GM20431 (cell line): ENCODE data around the gene ZNRF3.

ENCODE experiments used
- in situ Hi-C: fragments of 300-500 bp; cut with MseI, MboI; formaldehyde crosslinking; loops from one replicate; pipeline ENCODE4 v1.15.0; 2020; ENCODE audit warnings: low sequenced_read_pairs; ENCODE audit not compliant: unreplicated experiment

Gene ZNRF3

GRCh38 chr22:29022101-29022817 lies 138.9 kb downstream of the ZNRF3 start:
- in situ Hi-C loops = no loop called here

GRCh38 chr22:29023172-29023796 lies 139.9 kb downstream of the ZNRF3 start:
- in situ Hi-C loops = no loop called here

DNA sequence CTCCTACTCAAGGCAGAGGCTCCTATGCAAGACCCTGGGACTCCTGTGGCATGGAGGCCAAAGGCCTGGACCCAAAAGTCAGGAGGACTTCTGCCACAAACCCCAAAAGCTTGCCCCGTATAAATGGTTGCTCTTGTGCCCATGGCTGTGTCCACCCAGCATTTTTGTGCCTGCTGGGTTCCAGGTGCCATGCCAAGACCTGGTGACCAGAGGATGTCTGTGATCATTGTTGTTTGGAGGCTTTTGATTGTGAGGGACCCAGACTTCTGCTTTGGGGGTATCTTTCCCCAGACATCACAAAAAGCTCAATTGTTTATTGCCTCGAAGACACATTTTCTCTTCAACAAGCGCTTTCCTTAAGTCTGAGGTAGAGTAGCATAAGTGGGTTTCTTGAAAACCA lies 143.2 kb downstream of the ZNRF3 start:
- in situ Hi-C loops = loop anchor here (25.0 kb wide), 1 partner anchor 414 kb away; no protein-coding TSS in a partner anchor

DNA sequence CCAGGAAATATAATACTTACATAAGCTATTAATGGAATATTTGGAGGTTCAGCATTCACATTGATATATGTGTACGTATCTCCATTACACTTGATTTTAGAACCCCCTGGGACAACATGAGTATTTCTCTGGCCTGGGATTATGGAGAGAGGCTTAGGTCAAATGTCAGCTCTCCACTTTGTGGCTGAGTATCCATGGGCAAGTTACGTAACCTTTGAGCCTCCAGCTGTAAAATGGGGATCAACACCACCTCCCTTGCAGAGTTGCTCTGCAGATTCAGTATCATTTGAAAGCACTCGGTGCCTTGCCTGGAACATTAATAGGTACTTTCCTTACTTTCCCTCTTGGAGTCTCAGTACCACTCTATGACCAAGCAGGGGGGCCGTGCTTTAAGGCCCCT lies 145.1 kb downstream of the ZNRF3 start:
- in situ Hi-C loops = loop anchor here (25.0 kb wide), 1 partner anchor 416 kb away; no protein-coding TSS in a partner anchor

- in situ Hi-C loops = loop anchor here (25.0 kb wide), 1 partner anchor 417 kb away; no protein-coding TSS in a partner anchor
These were observed 146.0 kb downstream of the ZNRF3 start for GRCh38 chr22:29029202-29030000.

GRCh38 chr22:29030016-29030617 lies 146.7 kb downstream of the ZNRF3 start:
- in situ Hi-C loops = loop anchor here (25.0 kb wide), 1 partner anchor 418 kb away; no protein-coding TSS in a partner anchor

GRCh38 chr22:29030618-29031226 lies 147.3 kb downstream of the ZNRF3 start:
- in situ Hi-C loops = loop anchor here (25.0 kb wide), 1 partner anchor 418 kb away; no protein-coding TSS in a partner anchor

DNA sequence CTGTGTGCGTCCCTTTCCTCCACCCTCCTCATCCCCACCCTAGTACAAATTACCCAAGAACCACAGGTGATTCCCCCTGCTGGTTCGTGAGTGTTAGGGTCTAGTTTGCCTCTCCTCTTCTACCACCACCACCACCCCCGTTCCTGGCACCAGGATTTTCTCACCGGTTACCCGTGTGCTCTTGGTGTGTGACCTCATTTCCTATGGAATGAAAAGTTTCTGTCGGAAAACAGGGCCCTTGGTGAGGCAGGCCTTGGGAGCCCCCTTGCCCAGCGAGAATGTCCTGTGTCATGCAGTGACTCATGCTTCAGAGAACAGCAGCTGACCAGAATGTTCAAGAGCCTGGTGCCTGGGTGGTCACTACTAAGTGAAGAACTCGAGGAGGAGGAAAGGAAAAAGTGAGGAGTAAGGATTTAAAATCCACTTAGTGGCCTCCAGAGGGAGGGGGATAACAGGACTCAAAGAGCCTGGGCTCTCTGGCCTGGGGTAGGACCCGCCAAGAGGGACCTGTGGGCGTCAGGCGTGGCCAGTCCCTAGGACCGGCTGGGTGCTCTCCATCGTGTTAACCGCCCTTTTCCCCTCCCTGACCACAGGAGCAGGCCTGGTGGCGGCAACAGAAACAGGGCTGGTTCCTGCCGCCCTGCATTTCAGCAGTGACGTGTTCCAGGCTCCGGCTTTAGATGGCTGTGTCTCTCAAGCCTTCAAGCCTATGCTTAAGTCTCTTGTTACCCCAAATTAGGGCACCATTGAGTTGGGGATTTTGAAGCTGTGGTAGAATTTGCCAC lies 148.0 kb downstream of the ZNRF3 start:
- in situ Hi-C loops = loop anchor here (25.0 kb wide), 1 partner anchor 419 kb away; no protein-coding TSS in a partner anchor

GRCh38 chr22:29032014-29032475 lies 148.7 kb downstream of the ZNRF3 start:
- in situ Hi-C loops = loop anchor here (25.0 kb wide), 1 partner anchor 420 kb away; no protein-coding TSS in a partner anchor

DNA sequence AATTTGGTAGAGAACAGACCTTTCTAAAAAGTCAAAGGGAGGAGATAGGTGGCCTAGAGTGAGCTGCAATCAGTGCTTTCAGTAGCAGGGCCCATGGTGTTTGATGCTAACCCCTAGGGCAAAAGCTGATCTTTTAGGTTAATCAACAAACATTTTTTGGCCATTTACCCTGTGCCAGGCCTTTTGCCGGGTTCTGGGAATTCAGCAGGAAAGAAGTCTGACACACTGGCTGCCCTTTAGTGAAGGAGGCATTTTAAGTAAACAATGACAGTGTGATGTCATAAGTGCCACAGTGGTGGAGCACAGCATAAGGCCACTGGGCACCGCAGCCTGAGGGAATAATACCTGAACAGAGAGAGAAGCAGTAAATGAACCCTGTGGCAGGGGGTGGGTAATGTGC lies 149.2 kb downstream of the ZNRF3 start:
- in situ Hi-C loops = loop anchor here (25.0 kb wide), 1 partner anchor 420 kb away; no protein-coding TSS in a partner anchor

DNA sequence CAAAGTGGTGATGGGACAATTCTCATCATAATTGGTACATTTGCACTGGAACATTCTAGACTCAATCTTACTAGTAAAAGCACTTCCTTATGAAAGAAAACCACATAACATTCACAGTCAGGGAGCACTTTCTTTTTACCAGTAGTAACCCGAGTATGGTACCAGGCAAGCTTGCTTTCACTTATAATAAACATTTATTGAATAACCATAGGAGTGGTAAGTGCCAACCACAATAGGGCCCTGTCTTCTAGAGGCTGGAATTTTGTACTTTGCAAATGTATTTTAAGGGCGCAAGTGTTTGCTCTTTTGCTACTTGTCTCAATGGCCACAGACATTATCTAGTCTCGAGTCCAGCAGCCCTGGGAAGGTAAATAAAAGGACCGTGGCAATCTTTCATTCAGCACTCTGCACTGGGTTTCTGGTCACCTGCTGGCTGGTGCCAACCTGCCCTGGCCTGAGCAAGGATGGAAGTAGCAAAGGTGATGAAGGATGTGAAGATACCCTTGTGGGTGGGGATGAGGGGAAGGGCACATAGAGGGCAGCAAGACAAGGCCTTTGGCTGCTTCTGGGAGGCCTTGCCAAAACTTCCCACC lies 154.1 kb downstream of the ZNRF3 start:
- in situ Hi-C loops = loop anchor here (5.0 to 25.0 kb wide), 2 partner anchors 180 to 425 kb away; no protein-coding TSS in a partner anchor

GRCh38 chr22:29039148-29039547 lies 155.8 kb downstream of the ZNRF3 start:
- in situ Hi-C loops = loop anchor here (5.0 to 25.0 kb wide), 2 partner anchors 182 to 427 kb away; no protein-coding TSS in a partner anchor

DNA sequence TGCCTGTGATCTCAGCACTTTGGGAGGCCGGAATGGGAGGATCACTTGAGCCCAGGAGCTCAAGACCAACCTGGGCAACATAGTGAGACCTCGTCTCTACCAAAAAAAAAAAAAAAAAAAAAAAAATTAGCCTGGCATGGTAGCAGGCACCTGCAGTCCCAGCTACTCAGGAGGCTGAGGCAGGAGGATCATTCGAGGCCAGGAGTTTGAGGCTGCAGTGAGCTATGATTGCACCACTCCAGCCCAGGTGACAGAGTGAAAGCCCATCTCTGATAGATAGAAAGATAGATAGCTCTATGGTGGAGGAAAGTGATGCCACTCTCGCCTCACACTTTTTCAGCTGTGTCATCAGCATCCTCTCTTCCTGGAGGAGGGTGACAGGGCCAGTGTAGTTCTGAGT lies 156.3 kb downstream of the ZNRF3 start:
- in situ Hi-C loops = loop anchor here (5.0 to 25.0 kb wide), 2 partner anchors 182 to 427 kb away; no protein-coding TSS in a partner anchor

DNA sequence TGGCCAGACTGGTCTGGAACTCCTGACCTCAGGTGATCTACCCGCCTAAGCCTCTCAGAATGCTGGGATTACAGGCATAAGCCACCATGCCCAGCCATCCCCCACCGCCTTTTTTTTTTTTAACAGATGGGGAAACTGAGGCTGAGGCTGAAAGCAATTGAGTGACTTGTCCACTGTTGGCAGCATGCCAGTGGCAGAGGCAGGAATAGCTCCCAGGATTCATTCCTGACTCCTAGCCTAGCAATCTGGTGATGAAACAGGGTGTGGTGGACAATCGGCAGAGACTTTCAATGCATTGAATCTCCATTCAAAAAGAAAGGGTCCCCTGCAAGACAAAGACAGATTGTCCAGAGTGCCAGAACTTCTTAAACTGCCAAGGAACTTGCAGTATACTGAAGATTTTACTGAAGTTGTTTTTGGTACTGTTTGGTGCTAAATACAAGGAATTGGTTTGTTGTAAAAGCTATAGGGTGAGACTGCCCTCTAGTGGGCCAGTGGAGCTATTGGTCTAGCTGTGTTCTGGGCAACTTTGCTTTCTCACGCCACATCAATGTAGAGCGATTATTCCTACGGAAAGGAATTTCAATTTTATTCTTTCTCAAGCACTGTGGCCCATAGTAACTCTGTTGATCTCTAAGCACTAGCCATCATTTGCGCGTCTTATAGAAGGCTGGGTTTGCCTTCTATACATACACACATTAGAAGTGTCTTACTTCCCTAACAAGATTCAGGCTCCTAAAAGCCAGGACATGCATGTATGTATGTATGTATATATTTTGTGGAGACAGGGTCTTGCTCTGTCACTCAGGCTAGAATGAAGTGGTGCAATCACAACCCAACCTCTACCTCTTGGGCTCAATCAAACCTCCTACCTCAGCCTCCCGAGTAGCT lies 157.3 kb downstream of the ZNRF3 start:
- in situ Hi-C loops = loop anchor here (25.0 kb wide), 1 partner anchor 428 kb away; no protein-coding TSS in a partner anchor

GRCh38 chr22:29041408-29041807 lies 158.0 kb downstream of the ZNRF3 start:
- in situ Hi-C loops = loop anchor here (25.0 kb wide), 1 partner anchor 429 kb away; no protein-coding TSS in a partner anchor

DNA sequence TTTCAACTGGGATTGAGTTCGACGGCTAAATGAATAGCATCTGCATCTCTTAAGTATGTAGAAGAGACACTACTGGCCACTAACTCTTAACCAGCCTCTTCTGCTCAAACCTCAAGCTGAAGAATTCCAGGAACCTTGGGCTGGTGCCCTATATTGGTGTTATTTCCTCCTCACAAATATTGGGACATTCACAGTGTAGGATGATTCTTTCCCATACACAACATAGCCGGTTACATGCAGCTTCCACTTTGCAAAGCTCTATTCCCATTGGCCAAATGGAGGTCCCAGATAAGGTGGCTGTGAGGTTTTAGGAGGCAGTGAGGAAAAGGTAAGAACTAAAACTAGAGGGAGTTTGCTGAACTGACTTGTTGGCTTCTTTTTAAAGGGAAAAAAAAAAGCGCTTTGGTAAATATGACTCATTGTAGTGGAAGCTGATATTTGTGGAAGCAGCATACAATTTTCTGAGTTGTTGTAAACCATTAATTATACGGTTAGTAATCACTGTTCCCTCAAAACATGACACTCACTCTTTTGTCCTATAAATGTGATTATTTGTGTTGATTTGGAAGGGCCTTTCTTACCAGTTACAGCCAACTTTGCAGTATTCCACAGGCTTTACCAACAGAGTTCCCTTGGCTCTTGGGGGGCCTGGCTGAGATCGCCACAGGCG lies 160.7 kb downstream of the ZNRF3 start:
- in situ Hi-C loops = loop anchor here (25.0 kb wide), 1 partner anchor 432 kb away; no protein-coding TSS in a partner anchor
